ENCODE measurements around the gene MRPL36.
"Not testable (repeated sequence)": the region's sequence is repeated elsewhere in the genome, so short reads cannot be mapped to it uniquely, and the experiment has no call there.

MRPL36 gene

GRCh38 chr5:1799602-1800471, at the start of gene MRPL36:
Gene MRPL36, minus strand, starts transcription at chr5:1799837. Its CDS starts 902 bp downstream, at chr5:1798935.
- DNase-seq, result peak in 55 of 56 donors; percentile 39 to 95 (median 85)

GRCh38 chr5:1847611-1848010, 48.0 kb upstream of the MRPL36 start:
- DNase-seq, result no peak

GRCh38 chr5:1847056-1847455, 47.4 kb upstream of the MRPL36 start:
- DNase-seq, result no peak

- no peak for DNase-seq
These were observed 46.9 kb upstream of the MRPL36 start for GRCh38 chr5:1846583-1846982.

- DNase-seq, result no peak
These were observed 46.1 kb upstream of the MRPL36 start for GRCh38 chr5:1845696-1846095.

GRCh38 chr5:1844708-1845436, 45.2 kb upstream of the MRPL36 start:
- DNase-seq, result no peak

- DNase-seq, result not testable (repeated sequence)
These were observed 44.1 kb upstream of the MRPL36 start for GRCh38 chr5:1843761-1844160.

- DNase-seq, result no peak
These were observed 42.6 kb upstream of the MRPL36 start for GRCh38 chr5:1842004-1842819.

GRCh38 chr5:1840741-1841521, 41.3 kb upstream of the MRPL36 start:
- no peak for DNase-seq

- DNase-seq, result no peak
These were observed 40.5 kb upstream of the MRPL36 start for GRCh38 chr5:1840071-1840547.

GRCh38 chr5:1838013-1838412, 38.4 kb upstream of the MRPL36 start:
- DNase-seq, result no peak

- no peak for DNase-seq
These were observed 37.5 kb upstream of the MRPL36 start for GRCh38 chr5:1836891-1837880.

GRCh38 chr5:1836176-1836890, 36.7 kb upstream of the MRPL36 start:
- no peak for DNase-seq

GRCh38 chr5:1835431-1835830, 35.8 kb upstream of the MRPL36 start:
- no peak for DNase-seq

- no peak for DNase-seq
These were observed 35.2 kb upstream of the MRPL36 start for GRCh38 chr5:1834721-1835429.

- DNase-seq, result no peak
These were observed 34.5 kb upstream of the MRPL36 start for GRCh38 chr5:1834022-1834551.

- no peak for DNase-seq
These were observed 33.8 kb upstream of the MRPL36 start for GRCh38 chr5:1833264-1834021.
